Measurements from ENCODE around the gene AIMP2.

- no peak for TF ChIP-seq RXRA (IDR thresholded peaks at IDR 0.05)
- no peak for TF ChIP-seq CTCF (IDR thresholded peaks at IDR 0.05; ENCODE audit: low read depth, low read length, missing input control)
- no peak for TF ChIP-seq JUND (IDR thresholded peaks at IDR 0.05)
- no peak for TF ChIP-seq ZBTB33 (IDR thresholded peaks at IDR 0.05)
- TF ChIP-seq RAD21 (IDR thresholded peaks at IDR 0.05) = no peak
- TF ChIP-seq MAX (IDR thresholded peaks at IDR 0.05) = no peak
- TF ChIP-seq FOXA1 (IDR thresholded peaks at IDR 0.05) = no peak
These were observed 26.6 kb downstream of the AIMP2 start for GRCh38 chr7:6035686-6036085.

Data from liver (tissue), 3 donors.